ENCODE data around the gene DGKQ. TPM values are rescaled to one million over a fixed set of nuclear protein-coding genes. Genes with fewer than 3 reads are reported as not detected.

Gene DGKQ
- total and polyA plus RNA-seq, 9 of the 15 experiments (the other 6 are each of a cell fraction or from before 2014, with no cell fraction given) = 0.17 to 22.0 (median 5.6) TPM

GRCh38 chr4:931194-931959, 42.0 kb downstream of the DGKQ start:
- Histone ChIP-seq H2AFZ (ENCODE audit: low read depth, low read length) (peak overlapping the region; percentile 92), H3K79me2 (ENCODE audit: control insufficient read depth, insufficient read depth, low read length) (peaks cover 57% of the 10 kb centered on the region)
- TF ChIP-seq, protein P1, sequence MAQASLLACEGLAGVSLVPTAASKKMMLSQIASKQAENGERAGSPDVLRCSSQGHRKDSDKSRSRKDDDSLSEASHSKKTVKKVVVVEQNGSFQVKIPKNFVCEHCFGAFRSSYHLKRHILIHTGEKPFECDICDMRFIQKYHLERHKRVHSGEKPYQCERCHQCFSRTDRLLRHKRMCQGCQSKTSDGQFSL (CRISPR knock-in tag; IDR thresholded peaks at IDR 0.05) = peak; percentile 77
- TF ChIP-seq, protein P1 (tag; IDR thresholded peaks at IDR 0.05) = no peak
- TF ChIP-seq TAF7 (tag; IDR thresholded peaks at IDR 0.05) (0 out of 2 replicates have a peak, but pooled peaks have one; percentile 20), MEIS2 (IDR thresholded peaks at IDR 0.05; ENCODE audit: partially characterized antibody) (peak; percentile 68), ZC3H4 (CRISPR knock-in tag; IDR thresholded peaks at IDR 0.05; ENCODE audit: borderline replicate concordance) (0 out of 2 replicates have a peak, but pooled peaks have one; percentile 35), CXXC5 (CRISPR knock-in tag; IDR thresholded peaks at IDR 0.05) (no peak), BRD4 (IDR thresholded peaks at IDR 0.05) (0 out of 2 replicates have a peak, but pooled peaks have one; percentile 47), ZBED1 (IDR thresholded peaks at IDR 0.05) (no peak), ZNF717 (CRISPR knock-in tag; IDR thresholded peaks at IDR 0.05) (no peak), BHLHE40 (IDR thresholded peaks at IDR 0.05; ENCODE audit: low read length) (peak; percentile 53; the same call in 1 of the 2 replicates), VEZF1 (CRISPR knock-in tag; IDR thresholded peaks at IDR 0.05) (peak; percentile 26; the same call in 1 of the 2 replicates), STAG1 (CRISPR knock-in tag; IDR thresholded peaks at IDR 0.05; ENCODE audit: borderline replicate concordance) (0 out of 2 replicates have a peak, but pooled peaks have one; percentile 17), NONO (IDR thresholded peaks at IDR 0.05; ENCODE audit: low read depth in 2 of 2, low read length in 1 of 2) (no peak), SIN3A (IDR thresholded peaks at IDR 0.05; ENCODE audit: borderline replicate concordance in 2 of 2, control insufficient read depth in 1 of 2, low read depth in 2 of 2, low read length in 2 of 2) (0 out of 4 replicates have a peak, but pooled peaks of 1 of the 2 experiments have one; percentile 16), SMARCE1 (IDR thresholded peaks at IDR 0.05) (no peak)
- TF ChIP-seq, protein P2, sequence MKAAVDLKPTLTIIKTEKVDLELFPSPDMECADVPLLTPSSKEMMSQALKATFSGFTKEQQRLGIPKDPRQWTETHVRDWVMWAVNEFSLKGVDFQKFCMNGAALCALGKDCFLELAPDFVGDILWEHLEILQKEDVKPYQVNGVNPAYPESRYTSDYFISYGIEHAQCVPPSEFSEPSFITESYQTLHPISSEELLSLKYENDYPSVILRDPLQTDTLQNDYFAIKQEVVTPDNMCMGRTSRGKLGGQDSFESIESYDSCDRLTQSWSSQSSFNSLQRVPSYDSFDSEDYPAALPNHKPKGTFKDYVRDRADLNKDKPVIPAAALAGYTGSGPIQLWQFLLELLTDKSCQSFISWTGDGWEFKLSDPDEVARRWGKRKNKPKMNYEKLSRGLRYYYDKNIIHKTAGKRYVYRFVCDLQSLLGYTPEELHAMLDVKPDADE (conservative IDR thresholded peaks at IDR 0.05; ENCODE audit: control insufficient read depth, low read depth, low read length) = peak; percentile 28; the same call in 1 of the 2 replicates
- TF ChIP-seq, protein P3, sequence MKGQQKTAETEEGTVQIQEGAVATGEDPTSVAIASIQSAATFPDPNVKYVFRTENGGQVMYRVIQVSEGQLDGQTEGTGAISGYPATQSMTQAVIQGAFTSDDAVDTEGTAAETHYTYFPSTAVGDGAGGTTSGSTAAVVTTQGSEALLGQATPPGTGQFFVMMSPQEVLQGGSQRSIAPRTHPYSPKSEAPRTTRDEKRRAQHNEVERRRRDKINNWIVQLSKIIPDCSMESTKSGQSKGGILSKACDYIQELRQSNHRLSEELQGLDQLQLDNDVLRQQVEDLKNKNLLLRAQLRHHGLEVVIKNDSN (CRISPR knock-in tag; IDR thresholded peaks at IDR 0.05) = no peak

More at GRCh38 chr4:931194-931959, 42.0 kb downstream of the DGKQ start:
- in situ Hi-C loops (cut with MboI) = no loop called here
- intact Hi-C loops (cut with micrococcal nuclease) = loop anchor here (2.0 kb wide), 1 partner anchor 41 kb away; the partner anchor contains the start of gene DGKQ
- peak in 3 of 4 experiments; percentile 39 to 44 (median 41) for DNase-seq (ENCODE audit: extremely low read depth in 1 of 4, low spot score in 3 of 4)
- ATAC-seq = peak; percentile 45
- WGBS (ENCODE audit: insufficient coverage, low coverage, missing lambda C conversion rate) = 0% methylated on average over 22 of the region's 31 CpGs
- no peaks in the 10 kb centered on the region for H3K9me1 ChIP-seq (ENCODE audit: control insufficient read depth, insufficient read depth, low read length)
- H3K9ac ChIP-seq (ENCODE audit: insufficient read depth in 1 of 2, low read depth in 2 of 2, low read length in 2 of 2) = peak overlapping the region; percentile 88 to 100
- CTCF ChIA-PET (ENCODE audit: low intra/inter-chr PET ratio) = no interaction called here
- no peaks in the 10 kb centered on the region for H3K27me3 ChIP-seq (ENCODE audit: control insufficient read depth in 2 of 2, insufficient read depth in 2 of 2, low read length in 2 of 2)
- H3K9me3 ChIP-seq (replicated peaks; ENCODE audit: control insufficient read depth, insufficient read depth, low read depth, low read length) = no peaks in the 10 kb centered on the region
- peaks cover 13 to 14% of the 10 kb centered on the region in 2 experiments for H3K4me1 ChIP-seq (replicated peaks in 1 of 2; ENCODE audit: control insufficient read depth in 2 of 2, insufficient read depth in 2 of 2, low read length in 2 of 2)
- peaks cover 13% of the 10 kb centered on the region; the same call in 2 of the 3 replicates for H3K36me3 ChIP-seq (ENCODE audit: control insufficient read depth, insufficient read depth, low read length)
- peak; percentile 84 for FAIRE-seq
- peak overlapping the region; percentile 93 for H3K27ac ChIP-seq (ENCODE audit: extremely low read depth, low read depth, low read length)
- BruUV-seq (replicated peaks) = TSS peak; percentile 75
- H4K20me1 ChIP-seq (replicated peaks; ENCODE audit: control insufficient read depth, insufficient read depth, low read length) = peaks cover 20% of the 10 kb centered on the region; the same call in 1 of the 2 replicates
- peak overlapping the region; percentile 99 for H3K4me3 ChIP-seq
- H3K4me2 ChIP-seq (ENCODE audit: insufficient read depth, low read length) = peak overlapping the region; percentile 92
- POLR2A ChIA-PET = interaction anchor here (0.6 to 2.1 kb wide), 8 partner anchors 8 to 263 kb away, joined by 3 to 11 read pairs (median 4); no protein-coding TSS in a partner anchor
